Renal pelvis (tissue), 4 donors: ENCODE data around the gene EXOC6. TPM values are rescaled to one million over a fixed set of nuclear protein-coding genes. Genes with fewer than 3 reads are reported as not detected.

ENCODE experiments used
- DNase-seq: peaks from one replicate; pipeline ENCODE4 v3.0.0-alpha.2; 2013
- polyA plus RNA-seq, 3 donors: library from polyadenylated mRNA; unstranded; fragments of 120-200 nt; gene quantifications; one replicate each; pipeline ENCODE4 v1.2.1, GENCODE V29; 2013; ENCODE audit not compliant: insufficient read length in 3 of 3

EXOC6 gene
- polyA plus RNA-seq, 3 donors: 16.0 to 17.8 (median 17.5) TPM

DNA sequence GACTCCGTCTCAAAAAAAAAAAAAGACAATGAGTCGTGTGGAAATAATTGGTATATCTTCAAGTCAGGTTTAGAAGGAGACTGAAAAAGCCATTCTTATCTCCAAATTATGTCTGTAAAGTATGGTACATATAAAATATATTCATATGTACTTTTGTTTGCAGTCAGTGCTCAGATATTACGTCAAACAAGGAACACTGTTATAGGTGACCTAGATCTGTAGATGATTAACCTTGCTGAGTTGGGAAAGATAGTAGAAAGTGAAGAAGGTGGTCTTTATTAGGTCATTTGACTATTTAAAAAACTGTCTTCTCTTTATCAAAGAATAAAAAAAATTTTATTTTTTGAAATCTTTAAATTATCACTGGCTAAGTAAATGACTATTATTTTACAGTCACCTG lies 167.4 kb downstream of the EXOC6 start:
- no peak for DNase-seq

- DNase-seq: no peak
Measured at GRCh38 chr10:93023013-93023650, 174.8 kb downstream of the EXOC6 start.

DNA sequence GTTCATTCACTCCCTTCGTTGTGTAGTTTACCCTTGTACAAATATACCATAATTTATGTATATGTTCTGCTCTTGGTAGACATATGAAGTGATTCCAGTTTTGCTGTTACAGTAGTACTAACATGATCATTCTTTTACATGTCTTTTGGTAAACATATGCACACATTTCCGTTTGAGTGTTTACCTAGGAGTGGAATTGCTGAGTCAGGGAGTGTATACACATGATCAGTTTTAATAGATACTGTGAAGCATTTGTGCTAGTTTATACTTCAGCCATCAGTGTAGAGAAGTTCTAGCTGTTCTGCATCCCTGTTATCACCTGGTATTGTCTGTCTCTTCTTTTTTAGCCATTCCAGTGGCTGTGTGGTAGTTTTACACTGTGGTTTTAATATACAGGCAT lies 177.8 kb downstream of the EXOC6 start:
- no peak for DNase-seq

DNA sequence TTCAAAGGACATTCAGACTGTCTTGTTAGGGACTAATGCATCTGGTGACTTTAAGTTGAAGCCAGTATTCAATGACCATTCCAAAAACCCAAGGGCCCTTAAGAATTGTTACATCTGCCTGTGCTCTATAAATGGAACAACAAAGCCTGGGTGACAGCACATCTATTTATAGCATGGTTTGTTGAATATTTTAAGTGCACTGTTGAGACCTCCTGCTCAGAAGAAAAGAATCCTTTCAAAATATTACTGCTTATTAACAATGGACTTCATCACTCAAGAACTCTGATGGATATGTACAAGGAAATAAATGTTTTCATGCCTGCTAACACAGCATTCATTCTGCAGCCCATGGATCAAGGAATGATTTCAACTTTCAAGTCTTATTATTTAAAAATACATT lies 179.2 kb downstream of the EXOC6 start:
- no peak for DNase-seq

DNA sequence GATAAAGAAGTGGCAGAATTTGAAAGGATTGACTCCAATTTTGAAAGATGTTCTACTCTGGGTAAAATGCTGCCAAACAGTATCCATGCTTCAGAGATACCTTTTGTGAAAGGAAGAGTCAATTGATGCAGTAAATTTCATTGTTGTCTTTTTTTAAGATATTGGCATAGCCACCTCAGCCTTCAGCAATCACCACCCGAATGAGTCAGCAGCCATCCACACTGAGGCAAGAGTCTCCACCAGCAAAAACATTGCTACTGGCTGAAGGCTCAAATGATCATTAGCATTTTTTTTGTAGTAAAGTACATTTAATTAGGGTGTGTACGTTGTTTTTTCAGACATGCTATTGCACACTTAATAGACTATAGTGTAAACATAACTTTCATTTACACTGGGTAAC lies 180.6 kb downstream of the EXOC6 start:
- no peak for DNase-seq

DNA sequence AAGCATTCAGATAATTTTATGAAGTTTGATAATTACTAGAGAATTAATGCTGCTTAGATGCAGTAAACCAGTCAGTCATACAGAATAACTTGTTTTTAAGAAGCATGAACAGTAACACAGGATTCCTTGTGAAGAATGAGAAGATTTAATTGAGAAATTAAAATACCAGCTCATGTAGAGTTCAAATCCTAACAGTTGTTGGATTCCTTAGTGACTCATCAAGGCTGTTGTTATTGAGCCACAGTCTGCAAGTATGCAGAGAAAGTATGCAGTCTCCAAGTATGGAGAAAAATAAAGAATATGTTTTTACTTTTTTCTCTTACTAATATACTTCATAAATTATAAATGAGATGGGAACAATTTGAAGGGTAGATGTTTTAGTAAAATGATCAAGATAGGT lies 182.1 kb downstream of the EXOC6 start:
- no peak for DNase-seq

DNA sequence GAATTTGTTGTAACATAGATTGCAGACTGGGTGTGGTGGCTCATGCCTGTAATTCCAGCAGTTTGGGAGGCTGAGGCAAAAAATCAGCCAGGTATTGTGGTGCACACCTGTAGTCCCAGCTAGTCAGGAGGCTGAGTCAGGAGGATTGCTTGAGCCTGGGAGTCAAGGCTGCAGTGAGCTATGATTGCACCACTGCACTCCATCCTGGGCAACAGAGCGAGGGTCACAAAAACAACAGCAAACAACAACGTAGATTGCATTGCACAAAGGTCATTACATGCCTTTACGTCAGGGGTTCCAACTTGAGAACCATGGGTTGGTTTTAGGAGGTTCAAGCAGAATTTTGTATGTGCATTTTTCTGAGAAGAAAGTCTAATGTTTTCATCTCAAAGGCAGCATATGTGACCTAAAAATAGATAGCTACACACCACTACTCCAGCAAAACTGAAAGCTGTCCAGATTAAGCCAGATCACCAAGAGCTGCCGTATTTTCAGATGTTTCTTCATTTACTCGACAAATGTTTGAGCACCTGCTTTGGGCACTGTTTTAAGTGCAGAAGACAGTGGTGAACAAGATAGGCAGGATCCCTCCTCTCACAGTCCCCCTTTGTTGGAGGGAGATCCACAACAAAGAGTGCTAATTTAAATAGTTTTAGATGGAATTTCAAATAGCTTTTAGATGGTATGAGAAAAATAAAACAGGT lies 183.9 kb downstream of the EXOC6 start:
- DNase-seq: no peak

DNA sequence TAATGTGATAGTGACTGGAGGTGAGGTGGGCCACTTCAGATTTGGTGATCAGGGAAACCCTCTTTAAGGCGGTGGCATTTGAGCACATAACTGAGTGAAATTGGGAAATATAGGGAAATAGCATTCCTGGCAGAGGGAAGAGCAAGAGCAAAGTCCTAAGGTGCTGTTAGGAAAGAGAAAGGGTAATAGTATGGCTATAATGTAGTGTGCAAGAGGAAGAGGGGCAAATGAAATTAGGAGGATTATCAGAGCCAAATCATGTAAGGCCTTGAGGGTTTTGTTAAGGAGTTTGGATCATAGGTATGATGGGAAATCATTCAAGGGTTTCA lies 184.5 kb downstream of the EXOC6 start:
- DNase-seq: no peak

DNA sequence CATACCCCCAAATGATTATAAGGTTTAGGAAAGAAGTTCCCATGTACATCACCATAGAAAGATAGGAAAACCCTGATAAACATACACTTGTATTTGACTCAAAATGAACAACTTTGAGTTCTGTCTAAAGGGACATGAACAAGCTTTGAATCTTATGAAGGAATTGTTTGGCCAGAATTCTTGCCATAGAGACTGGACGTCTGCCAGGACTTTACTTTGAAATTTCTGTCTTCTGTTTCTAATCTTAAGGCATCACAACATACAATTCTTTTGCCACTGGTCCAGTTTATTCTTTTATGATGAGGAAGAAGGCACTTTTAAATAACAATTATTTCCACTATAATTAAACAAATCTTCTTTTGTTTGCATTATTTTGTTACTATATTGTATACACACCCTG lies 186.1 kb downstream of the EXOC6 start:
- no peak for DNase-seq

- no peak for DNase-seq
Measured at GRCh38 chr10:93039110-93039509, 190.8 kb downstream of the EXOC6 start.

DNA sequence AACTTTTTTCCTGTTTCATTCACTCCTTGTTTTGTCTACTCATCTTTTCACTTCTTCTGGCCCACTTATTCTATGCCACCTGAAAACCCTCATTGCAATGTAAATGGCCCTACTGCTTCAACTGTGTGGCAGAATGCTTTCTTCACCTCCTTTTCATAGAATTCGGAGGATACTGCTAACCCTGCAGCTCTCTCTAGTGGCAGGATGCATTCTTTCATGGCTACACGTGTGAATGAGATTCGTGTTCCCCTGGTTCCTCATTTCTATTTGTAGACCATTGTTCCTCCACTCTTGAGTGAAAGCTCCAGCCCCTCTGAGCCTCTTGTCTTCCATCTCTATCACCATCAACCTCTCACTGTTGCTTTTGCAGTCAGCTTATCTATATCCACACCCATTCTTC lies 191.4 kb downstream of the EXOC6 start:
- DNase-seq: no peak

GRCh38 chr10:93054486-93054885 lies 206.2 kb downstream of the EXOC6 start:
- DNase-seq: no peak

- no peak for DNase-seq
Measured at GRCh38 chr10:93058139-93058538, 209.8 kb downstream of the EXOC6 start.

GRCh38 chr10:93059975-93060886 lies 211.9 kb downstream of the EXOC6 start, which contains the start of gene CYP26C1:
TSS of gene CYP26C1 (plus strand) at chr10:93060798. CDS start at chr10:93061264, 466 bp downstream.
- DNase-seq: no peak

DNA sequence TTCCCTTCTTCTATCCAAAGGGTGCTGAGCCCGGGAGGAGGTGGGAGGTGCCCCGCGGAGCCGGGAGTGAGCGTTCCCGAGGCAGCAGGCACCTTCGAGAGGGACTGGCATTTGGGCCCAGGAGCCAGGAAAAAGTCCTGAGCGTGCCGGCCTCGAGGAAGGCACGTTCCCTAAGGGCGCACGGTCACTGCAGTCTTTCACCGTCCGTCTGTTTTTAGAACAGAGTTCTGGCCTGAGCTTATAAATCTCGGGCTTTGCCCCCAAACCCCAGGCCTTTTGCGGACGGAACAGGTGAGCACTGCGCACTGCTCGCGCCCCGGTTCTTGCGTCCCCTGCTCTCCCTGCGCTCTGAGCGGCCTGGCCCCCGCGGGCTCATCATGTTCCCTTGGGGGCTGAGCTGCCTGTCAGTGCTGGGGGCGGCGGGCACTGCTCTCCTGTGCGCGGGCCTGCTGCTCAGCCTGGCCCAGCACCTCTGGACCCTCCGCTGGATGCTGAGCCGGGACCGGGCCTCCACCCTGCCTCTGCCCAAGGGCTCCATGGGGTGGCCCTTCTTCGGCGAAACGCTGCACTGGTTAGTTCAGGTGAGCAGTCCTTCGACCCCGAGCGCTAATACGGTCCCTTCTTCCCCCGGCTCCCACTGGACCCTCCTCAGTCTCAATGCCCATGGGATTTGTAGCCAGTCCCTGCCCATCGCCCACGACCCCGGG lies 212.7 kb downstream of the EXOC6 start:
- DNase-seq: no peak

DNA sequence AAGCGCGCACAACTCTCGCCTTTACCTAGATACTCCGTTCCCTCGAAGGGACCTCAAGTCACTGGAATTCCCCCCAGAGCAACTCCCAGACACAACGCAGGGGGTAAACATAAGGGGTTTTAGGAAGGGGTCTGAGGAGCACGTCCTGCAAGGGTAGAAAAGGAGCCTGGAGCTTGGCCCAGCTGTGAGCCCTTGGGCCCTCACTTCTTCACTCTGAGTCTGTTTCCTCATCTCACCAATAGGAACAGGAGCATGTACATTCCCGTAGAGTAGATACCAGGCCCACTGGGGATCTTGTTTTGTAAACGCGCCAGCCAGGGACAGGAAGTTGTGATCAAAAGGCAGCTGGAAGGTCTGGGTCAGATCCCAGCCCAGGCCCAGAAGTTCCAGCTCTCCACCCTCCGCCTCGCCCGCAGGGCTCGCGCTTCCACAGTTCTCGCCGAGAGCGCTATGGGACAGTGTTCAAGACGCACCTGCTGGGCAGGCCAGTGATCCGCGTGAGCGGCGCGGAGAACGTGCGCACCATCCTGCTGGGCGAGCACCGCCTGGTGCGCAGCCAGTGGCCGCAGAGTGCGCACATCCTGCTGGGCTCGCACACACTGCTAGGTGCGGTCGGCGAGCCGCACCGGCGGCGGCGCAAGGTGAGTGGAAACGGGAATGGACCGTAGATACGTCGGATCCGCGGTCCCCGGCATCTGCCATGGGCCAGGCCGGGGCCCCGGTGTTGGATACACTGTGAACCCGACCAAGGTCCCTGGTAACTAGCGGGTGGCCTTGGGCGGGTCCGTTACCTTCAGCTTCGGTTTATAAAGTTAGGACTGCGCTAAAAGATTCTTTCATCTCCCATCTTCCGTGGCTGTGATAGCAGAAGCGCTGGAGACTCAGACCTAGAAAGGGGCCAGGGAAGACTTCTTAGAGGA lies 213.5 kb downstream of the EXOC6 start:
- no peak for DNase-seq

DNA sequence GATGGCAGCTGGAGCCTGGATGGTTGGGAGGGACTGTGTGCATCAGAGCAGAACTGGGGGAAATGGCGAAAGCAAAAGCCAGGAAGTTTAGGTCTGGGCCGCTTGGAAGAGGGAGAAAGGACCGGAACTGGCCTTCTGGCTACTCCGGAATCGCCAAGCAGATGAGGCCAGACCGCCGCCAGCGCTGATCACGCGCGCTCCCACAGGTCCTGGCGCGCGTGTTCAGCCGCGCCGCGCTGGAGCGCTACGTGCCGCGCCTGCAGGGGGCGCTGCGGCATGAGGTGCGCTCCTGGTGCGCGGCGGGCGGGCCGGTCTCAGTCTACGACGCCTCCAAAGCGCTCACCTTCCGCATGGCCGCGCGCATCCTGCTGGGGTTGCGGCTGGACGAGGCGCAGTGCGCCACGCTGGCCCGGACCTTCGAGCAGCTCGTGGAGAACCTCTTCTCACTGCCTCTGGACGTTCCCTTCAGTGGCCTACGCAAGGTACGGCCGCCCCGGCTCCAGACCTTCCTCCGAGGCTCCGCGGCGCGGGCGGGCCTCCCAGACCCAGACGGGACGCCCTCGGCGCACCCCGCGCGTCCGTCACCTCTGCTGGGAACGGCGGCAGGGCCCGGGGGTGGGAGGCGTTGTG lies 214.3 kb downstream of the EXOC6 start:
- no peak for DNase-seq

DNA sequence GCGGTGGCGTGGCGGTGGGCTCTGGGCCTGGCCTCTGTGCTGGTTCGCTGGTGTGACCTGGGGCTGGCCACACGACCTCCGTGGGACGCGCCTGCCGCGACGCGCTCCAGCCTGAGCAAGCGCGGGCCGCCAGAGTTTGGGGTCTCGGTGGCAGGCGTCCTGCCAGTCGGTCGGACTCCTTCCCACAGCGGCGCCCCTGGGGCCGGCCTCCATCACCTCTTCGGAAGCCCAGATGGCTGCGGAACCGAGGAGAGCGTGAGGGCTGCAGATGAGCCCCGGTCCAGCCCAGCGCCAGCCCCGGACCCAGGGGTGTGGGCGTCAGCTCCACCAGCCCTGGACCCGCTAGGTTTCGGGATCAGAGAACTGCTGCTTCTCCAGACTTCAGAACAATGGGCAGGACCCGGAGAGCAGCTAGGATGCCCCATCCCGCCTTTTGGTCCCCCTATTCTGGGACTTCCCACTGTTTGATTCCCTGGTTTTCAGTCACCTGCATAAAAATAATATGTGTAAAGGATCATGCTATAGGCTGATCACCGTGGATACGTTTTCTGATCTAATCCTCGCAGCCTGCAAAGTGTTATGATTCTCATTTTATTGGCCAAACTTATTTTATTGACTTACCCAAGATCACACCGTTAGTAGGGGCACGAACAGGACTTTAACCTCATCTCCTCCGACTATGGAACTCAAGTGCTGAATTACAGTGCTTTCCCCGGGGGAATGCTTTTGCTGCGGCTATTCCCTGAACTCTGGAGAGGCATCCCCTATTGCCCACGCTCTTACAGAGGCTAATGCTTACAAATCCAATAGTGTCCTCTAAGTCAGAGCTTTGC lies 215.0 kb downstream of the EXOC6 start:
- no peak for DNase-seq

DNA sequence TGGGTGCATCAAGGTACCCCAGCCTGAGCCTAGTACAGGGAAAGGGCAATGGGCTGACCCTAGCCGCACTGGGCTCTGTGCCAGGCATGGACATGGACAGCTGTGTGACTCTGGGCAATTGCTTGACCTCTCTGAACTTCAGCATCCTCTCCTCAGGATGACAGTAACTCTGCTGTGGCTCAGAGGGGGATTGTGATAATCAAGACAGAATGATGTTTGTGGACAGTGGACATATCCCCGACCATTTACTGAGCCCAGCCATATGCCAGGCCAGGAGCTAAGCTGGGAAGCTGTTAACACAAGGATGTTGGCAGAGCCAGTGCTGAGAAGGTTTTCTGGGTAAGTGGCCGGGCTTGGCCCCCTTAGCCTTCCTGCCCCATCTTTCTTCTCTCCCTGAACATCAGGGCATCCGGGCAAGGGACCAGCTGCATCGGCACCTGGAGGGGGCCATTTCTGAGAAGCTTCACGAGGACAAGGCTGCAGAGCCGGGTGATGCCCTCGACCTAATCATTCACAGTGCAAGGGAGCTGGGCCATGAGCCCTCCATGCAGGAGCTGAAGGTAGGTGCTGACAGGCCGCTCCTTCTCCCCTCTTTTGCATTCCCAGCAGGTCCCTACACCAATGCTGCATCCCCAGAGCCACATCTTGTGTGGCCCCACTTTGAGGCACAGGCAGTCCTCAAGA lies 215.8 kb downstream of the EXOC6 start:
- no peak for DNase-seq
